Hematopoietic multipotent progenitor cell treated with erythropoietin and hydrocortisone succinate and interleukin-3 and kit ligand, for 6 days (in vitro differentiated cells): ENCODE measurements around the gene FCHSD2.
"Not testable (repeated sequence)": the region's sequence is repeated elsewhere in the genome, so short reads cannot be mapped to it uniquely, and the experiment has no call there.

Source experiments
- DNase-seq: peaks from one replicate; pipeline ENCODE4 v3.0.0-alpha.2; 2015

Gene FCHSD2

GRCh38 chr11:72860010-72860409 lies 282.1 kb downstream of the FCHSD2 start:
- no peak for DNase-seq

GRCh38 chr11:72859126-72859525 lies 283.0 kb downstream of the FCHSD2 start:
- DNase-seq = no peak

GRCh38 chr11:72858267-72858666 lies 283.9 kb downstream of the FCHSD2 start:
- not testable (repeated sequence) for DNase-seq

GRCh38 chr11:72856551-72857345 lies 285.4 kb downstream of the FCHSD2 start:
- DNase-seq = no peak

GRCh38 chr11:72856065-72856464 lies 286.1 kb downstream of the FCHSD2 start:
- no peak for DNase-seq

GRCh38 chr11:72851726-72852125 lies 290.4 kb downstream of the FCHSD2 start:
- DNase-seq = no peak

GRCh38 chr11:72850832-72851231 lies 291.3 kb downstream of the FCHSD2 start:
- no peak for DNase-seq

- peak; percentile 73 for DNase-seq
Measured at GRCh38 chr11:72848846-72849466, 293.2 kb downstream of the FCHSD2 start.

- DNase-seq = no peak
Measured at GRCh38 chr11:72844356-72844755, 297.8 kb downstream of the FCHSD2 start.

GRCh38 chr11:72842653-72843330 lies 299.3 kb downstream of the FCHSD2 start:
- no peak for DNase-seq

- DNase-seq = no peak
Measured at GRCh38 chr11:72842126-72842525, 300.0 kb downstream of the FCHSD2 start.

- no peak for DNase-seq
Measured at GRCh38 chr11:72841397-72841796, 300.7 kb downstream of the FCHSD2 start.

GRCh38 chr11:72840780-72841179 lies 301.3 kb downstream of the FCHSD2 start:
- no peak for DNase-seq

- DNase-seq = no peak
Measured at GRCh38 chr11:72838691-72839305, 303.3 kb downstream of the FCHSD2 start.

GRCh38 chr11:72836111-72836510 lies 306.0 kb downstream of the FCHSD2 start:
- DNase-seq = no peak

- DNase-seq = no peak
Measured at GRCh38 chr11:72834905-72835304, 307.2 kb downstream of the FCHSD2 start.

GRCh38 chr11:72833811-72834493 lies 308.2 kb downstream of the FCHSD2 start:
- DNase-seq = no peak

GRCh38 chr11:72833083-72833733 lies 308.9 kb downstream of the FCHSD2 start:
- no peak for DNase-seq

- DNase-seq = no peak
Measured at GRCh38 chr11:72832301-72833082, 309.6 kb downstream of the FCHSD2 start.

- DNase-seq = peak; percentile 90
Measured at GRCh38 chr11:72831521-72832300, 310.4 kb downstream of the FCHSD2 start.
